ENCODE results near the gene ARL8B. TPM values are rescaled to one million over a fixed set of nuclear protein-coding genes. Genes with fewer than 3 reads are reported as not detected.

ARL8B gene
- 32.2 and 67.4 TPM in 2 replicates for total RNA-seq

DNA sequence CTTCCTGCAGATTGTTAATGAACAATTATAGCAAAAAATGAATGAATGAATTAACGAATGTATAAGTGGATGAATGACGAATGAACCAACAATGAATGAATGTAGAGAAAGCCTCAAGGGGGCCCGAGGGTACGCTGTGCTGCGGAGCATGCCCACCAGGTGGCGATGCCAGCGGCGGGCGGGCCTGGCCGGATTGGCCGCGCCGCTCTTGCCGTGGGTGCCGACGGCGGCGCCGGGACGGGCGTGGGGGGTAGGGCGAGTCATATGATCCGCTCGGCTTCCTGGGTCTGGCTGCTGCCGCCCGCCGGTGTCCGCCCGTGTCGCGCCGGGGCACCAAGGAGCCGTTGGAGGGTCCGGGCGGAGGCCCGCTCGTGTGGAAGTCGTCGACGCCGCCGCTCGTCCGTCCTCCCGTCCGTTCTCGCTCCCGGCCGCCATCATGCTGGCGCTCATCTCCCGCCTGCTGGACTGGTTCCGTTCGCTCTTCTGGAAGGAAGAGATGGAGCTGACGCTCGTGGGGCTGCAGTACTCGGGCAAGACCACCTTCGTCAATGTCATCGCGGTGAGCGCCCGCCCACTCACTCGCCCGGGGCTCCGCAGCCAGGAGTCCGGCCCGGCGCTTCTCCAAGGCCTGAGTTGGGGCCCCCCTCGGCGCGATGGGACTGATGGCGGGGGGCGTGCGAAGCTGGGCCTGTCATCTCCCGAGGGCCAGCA is at the start of gene ARL8B:
TSS of gene ARL8B (plus strand) at position 263 of the 711 bp plus-strand sequence. CDS start at position 437, 174 bp downstream.

DNA sequence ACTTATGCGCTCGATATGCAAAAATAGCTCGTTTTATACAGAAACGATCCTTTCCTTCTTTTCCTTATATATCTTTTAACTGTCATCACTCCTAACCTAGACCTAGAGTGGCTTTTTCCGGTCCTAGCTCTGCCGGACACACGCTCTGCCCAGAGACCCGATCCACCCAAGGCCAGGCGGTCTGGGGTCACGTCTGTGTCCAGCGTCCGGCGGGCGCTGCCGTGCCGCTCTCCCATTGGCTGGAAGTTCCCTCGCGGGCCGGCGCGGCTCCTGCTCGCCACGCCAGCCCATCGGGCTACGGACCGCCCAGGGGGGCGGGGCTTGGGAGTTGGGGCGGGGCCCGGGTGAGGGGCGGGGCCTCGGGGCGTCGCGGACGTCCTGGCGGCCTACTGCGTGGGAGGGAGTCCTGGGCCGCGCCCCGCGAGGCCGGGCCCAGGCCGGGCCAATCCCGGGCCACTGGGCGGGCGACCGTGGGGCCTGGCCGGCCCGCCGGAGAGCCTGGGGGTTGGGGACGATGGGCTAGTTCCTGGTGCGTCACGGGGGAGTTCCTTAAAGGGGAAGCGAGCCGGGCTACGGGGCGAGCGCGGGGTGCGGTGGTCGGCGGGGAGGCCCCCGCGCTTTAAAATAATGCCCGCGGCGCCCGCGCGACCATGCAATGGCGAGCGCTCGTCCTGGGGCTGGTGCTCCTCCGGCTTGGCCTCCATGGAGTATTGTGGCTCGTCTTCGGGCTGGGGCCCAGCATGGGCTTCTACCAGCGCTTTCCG is 65.2 kb downstream of the ARL8B start, which contains the start of gene EDEM1:
TSS of gene EDEM1 (plus strand) at position 552 of the 764 bp plus-strand sequence. CDS start at position 651, 99 bp downstream.

Other genes with a start within 250 kb of the ARL8B start
- gene BHLHE40, start 142.9 kb upstream of the ARL8B start, total RNA-seq, result 4.7 and 6.0 TPM in 2 replicates
- 12.6 and 20.9 TPM in 2 replicates for gene EDEM1, start 65.4 kb downstream of the ARL8B start, total RNA-seq

Data from bladder microvascular endothelial cell (primary cell).